Kidney (tissue), 14 donors: ENCODE data around the gene LHFPL4. TPM values are rescaled to one million over a fixed set of nuclear protein-coding genes. Genes with fewer than 3 reads are reported as not detected.
"Not testable (repeated sequence)": the region's sequence is repeated elsewhere in the genome, so short reads cannot be mapped to it uniquely, and the experiment has no call there.

ENCODE experiments used
- DNase-seq, 5 donors: peaks; one replicate each; pipeline ENCODE4 v3.0.0-alpha.2; 2013 to 2020
- FAIRE-seq: peaks from 2 replicates; lab custom pipeline; 2012; peaks lifted over from hg19 to GRCh38; lab: Jason Lieb, UNC
- H3K27ac ChIP-seq, 2 donors: one replicate each; pipeline ENCODE4 v1.7.0; 2013; ENCODE audit warnings: low read depth in 2 of 2, low read length in 2 of 2, inconsistent platforms in 1 of 2
- H3K27me3 ChIP-seq: one replicate; pipeline ENCODE4 v1.7.1; 2013; ENCODE audit warnings: low read length, inconsistent platforms; ENCODE audit not compliant: control insufficient read depth, insufficient read depth
- H3K36me3 ChIP-seq, 3 donors: one replicate each; pipeline versions ENCODE4 v1.7.0 to v1.7.1; 2013; ENCODE audit warnings: low read length in 3 of 3, control low read depth in 1 of 3, inconsistent platforms in 1 of 3; ENCODE audit not compliant: insufficient read depth in 3 of 3, control insufficient read depth in 2 of 3
- H3K4me1 ChIP-seq, 3 donors: one replicate each; pipeline versions ENCODE4 v1.7.0 to v1.7.1; 2013; ENCODE audit warnings: low read length in 3 of 3, inconsistent platforms in 1 of 3, low read depth in 1 of 3; ENCODE audit not compliant: control insufficient read depth in 2 of 3, insufficient read depth in 2 of 3
- H3K4me3 ChIP-seq, 3 donors: one replicate each; pipeline versions ENCODE4 v1.7.0 to v1.8.1; 2013; ENCODE audit warnings: low read length in 3 of 3, control low read depth in 1 of 3, inconsistent platforms in 1 of 3
- H3K9ac ChIP-seq, 3 donors: one replicate each; pipeline versions ENCODE4 v1.7.0 to v1.7.1; 2013; ENCODE audit warnings: low read length in 3 of 3, control low read depth in 1 of 3, inconsistent platforms in 1 of 3
- H3K9me3 ChIP-seq, 3 donors: one replicate each; pipeline versions ENCODE4 v1.7.0 to v1.7.1; 2013; ENCODE audit warnings: low read length in 3 of 3, control low read depth in 1 of 3, inconsistent platforms in 1 of 3; ENCODE audit not compliant: control insufficient read depth in 2 of 3, insufficient read depth in 1 of 3
- CTCF ChIP-seq: IDR thresholded peaks from 3 replicates; pipeline ENCODE4 v1.5.1; 2012; ENCODE audit warnings: mild to moderate bottlenecking, moderate library complexity, borderline replicate concordance; ENCODE audit not compliant: insufficient read depth; ENCODE audit errors: extremely low read depth
- intact Hi-C: fragments of 100-400 bp; cut with DNase I; formaldehyde crosslinking; loops from one replicate; pipeline ENCODE4 v1.11.1; 2022
- polyA plus RNA-seq: library from polyadenylated mRNA; stranded (reverse); fragments of 350-450 nt; fragmentation: Illumina TruSeq; extraction: RNeasy Lipid Tissue Mini Kit (QIAGEN cat#74804); gene quantifications from one replicate; pipeline ENCODE4 v1.2.3, GENCODE V29; 2014; ENCODE audit warnings: low read depth, low replicate concordance; ENCODE audit not compliant: insufficient read depth
- total RNA-seq: library from RNA; stranded (reverse); fragmentation: NEBNext Ultra II Directional; extraction: Animal tissue kit (Norgen Biotek cat#: 25700); gene quantifications from one replicate; pipeline ENCODE4 v1.2.1, GENCODE V29; 2021
- donor health status: control.
- donor health status: control.
- donor health status: control.
- donor health status: control.
- donor health status: control.
- donor health status: DM: yes; HTN: yes; CAD: no.
- donor health status: Normal renal cell carcinoma (clear cell type).

Gene LHFPL4
- total and polyA plus RNA-seq, 2 donors from 2014 or later, result 0.25 TPM; not detected in 1

GRCh38 chr3:9598783-9599387 is 45.3 kb upstream of the LHFPL4 start:
- FAIRE-seq (no peak), DNase-seq (peak in 1 of 5 donors; percentile 11)
- no peaks in the 10 kb centered on the region for H3K4me1 ChIP-seq
- no peak overlapping the region for H3K9ac ChIP-seq
- H3K36me3 ChIP-seq, result no peaks in the 10 kb centered on the region
- TF ChIP-seq CTCF, result no peak
- no peak overlapping the region for H3K4me3 ChIP-seq
- H3K27me3 ChIP-seq, result no peaks in the 10 kb centered on the region
- H3K9me3 ChIP-seq, result peaks cover 0 to 10% (median 0%) of the 10 kb centered on the region in 3 donors
- intact Hi-C loops, result no loop called here
- H3K27ac ChIP-seq, result peak overlapping the region in 1 of 2 donors; percentile 38

- H3K4me1 ChIP-seq, result no peaks in the 10 kb centered on the region
- no peak for TF ChIP-seq CTCF
- no peaks in the 10 kb centered on the region for H3K36me3 ChIP-seq
- no peaks in the 10 kb centered on the region for H3K27me3 ChIP-seq
- DNase-seq (no peak), FAIRE-seq (no peak)
- H3K9me3 ChIP-seq, result peaks cover 0 to 10% (median 0%) of the 10 kb centered on the region in 3 donors
- H3K9ac ChIP-seq, result no peak overlapping the region
- H3K27ac ChIP-seq, result no peak overlapping the region
- no peak overlapping the region for H3K4me3 ChIP-seq
- intact Hi-C loops, result no loop called here
These were observed 42.3 kb upstream of the LHFPL4 start for GRCh38 chr3:9595877-9596276.

GRCh38 chr3:9591781-9592180 is 38.2 kb upstream of the LHFPL4 start:
- H3K27ac ChIP-seq, H3K27me3 ChIP-seq, H3K4me3 ChIP-seq, H3K4me1 ChIP-seq, FAIRE-seq, intact Hi-C loops, DNase-seq, H3K9me3 ChIP-seq, H3K9ac ChIP-seq, H3K36me3 ChIP-seq: not testable (repeated sequence)

GRCh38 chr3:9590282-9590791 is 36.7 kb upstream of the LHFPL4 start:
- TF ChIP-seq CTCF, result no peak
- H3K27me3 ChIP-seq, result no peaks in the 10 kb centered on the region
- no peak for FAIRE-seq
- no peak overlapping the region for H3K4me3 ChIP-seq
- H3K9me3 ChIP-seq, result no peaks in the 10 kb centered on the region
- H3K36me3 ChIP-seq, result no peaks in the 10 kb centered on the region
- intact Hi-C loops, result no loop called here
- no peak for DNase-seq
- no peak overlapping the region for H3K9ac ChIP-seq
- no peaks in the 10 kb centered on the region for H3K4me1 ChIP-seq
- H3K27ac ChIP-seq, result no peak overlapping the region
